Measurements from ENCODE around the gene CDH13.

DNA sequence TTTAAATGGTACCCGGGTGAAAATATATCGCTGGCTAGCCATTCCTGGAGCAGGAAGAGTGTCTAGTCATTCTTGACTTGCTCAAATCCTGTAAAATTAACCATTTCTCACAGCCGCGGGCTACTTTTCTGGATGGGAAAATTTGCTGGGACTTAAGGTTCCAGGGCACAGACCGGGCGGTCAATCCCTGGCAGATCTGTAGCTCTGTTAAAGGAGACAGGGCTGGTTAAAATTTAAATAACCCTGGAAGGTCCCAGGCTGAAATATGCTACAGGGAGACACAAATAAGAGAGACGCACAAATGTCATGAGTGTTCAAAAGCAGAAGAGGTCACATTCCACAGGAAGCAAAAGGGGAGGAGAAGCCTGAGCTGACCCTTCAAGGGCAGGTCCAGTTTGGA, 951.4 kb downstream of the CDH13 start:
- TF ChIP-seq JUNB (IDR thresholded peaks at IDR 0.05; ENCODE audit: unreplicated experiment) (no peak), CTCF (conservative IDR thresholded peaks at IDR 0.05; ENCODE audit: low read depth in 2 of 2) (no peak), POLR2AphosphoS5 (IDR thresholded peaks at IDR 0.05; ENCODE audit: low read depth) (no peak), EZH2 (IDR thresholded peaks at IDR 0.05; ENCODE audit: low read depth, unreplicated experiment) (no peak), EZH2phosphoT487 (IDR thresholded peaks at IDR 0.05; ENCODE audit: unreplicated experiment) (no peak)
- TF ChIP-seq, protein P1, sequence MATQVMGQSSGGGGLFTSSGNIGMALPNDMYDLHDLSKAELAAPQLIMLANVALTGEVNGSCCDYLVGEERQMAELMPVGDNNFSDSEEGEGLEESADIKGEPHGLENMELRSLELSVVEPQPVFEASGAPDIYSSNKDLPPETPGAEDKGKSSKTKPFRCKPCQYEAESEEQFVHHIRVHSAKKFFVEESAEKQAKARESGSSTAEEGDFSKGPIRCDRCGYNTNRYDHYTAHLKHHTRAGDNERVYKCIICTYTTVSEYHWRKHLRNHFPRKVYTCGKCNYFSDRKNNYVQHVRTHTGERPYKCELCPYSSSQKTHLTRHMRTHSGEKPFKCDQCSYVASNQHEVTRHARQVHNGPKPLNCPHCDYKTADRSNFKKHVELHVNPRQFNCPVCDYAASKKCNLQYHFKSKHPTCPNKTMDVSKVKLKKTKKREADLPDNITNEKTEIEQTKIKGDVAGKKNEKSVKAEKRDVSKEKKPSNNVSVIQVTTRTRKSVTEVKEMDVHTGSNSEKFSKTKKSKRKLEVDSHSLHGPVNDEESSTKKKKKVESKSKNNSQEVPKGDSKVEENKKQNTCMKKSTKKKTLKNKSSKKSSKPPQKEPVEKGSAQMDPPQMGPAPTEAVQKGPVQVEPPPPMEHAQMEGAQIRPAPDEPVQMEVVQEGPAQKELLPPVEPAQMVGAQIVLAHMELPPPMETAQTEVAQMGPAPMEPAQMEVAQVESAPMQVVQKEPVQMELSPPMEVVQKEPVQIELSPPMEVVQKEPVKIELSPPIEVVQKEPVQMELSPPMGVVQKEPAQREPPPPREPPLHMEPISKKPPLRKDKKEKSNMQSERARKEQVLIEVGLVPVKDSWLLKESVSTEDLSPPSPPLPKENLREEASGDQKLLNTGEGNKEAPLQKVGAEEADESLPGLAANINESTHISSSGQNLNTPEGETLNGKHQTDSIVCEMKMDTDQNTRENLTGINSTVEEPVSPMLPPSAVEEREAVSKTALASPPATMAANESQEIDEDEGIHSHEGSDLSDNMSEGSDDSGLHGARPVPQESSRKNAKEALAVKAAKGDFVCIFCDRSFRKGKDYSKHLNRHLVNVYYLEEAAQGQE (IDR thresholded peaks at IDR 0.05; ENCODE audit: unreplicated experiment), result no peak

Measured in GM23338 (cell line).